AG09309 (cell line): Measurements from ENCODE around the gene SMARCA2.

Source experiments
- DNase-seq: peaks from one replicate; pipeline ENCODE4 v3.0.0-alpha.2; 2010; ENCODE audit warnings: low read depth
- H3K4me3 ChIP-seq: 2 replicates; pipeline ENCODE4 v1.5.1; 2011; ENCODE audit warnings: mild to moderate bottlenecking, low read depth, low read length, moderate library complexity; ENCODE audit not compliant: control insufficient read depth
- TF ChIP-seq, protein P1 (sequence below): IDR thresholded peaks from 2 replicates; pipeline ENCODE4 v1.5.1; 2011; ENCODE audit warnings: mild to moderate bottlenecking, low read depth, low read length, inconsistent platforms; ENCODE audit not compliant: insufficient read depth, control insufficient read depth; ENCODE audit errors: missing control alignments

Gene SMARCA2

DNA sequence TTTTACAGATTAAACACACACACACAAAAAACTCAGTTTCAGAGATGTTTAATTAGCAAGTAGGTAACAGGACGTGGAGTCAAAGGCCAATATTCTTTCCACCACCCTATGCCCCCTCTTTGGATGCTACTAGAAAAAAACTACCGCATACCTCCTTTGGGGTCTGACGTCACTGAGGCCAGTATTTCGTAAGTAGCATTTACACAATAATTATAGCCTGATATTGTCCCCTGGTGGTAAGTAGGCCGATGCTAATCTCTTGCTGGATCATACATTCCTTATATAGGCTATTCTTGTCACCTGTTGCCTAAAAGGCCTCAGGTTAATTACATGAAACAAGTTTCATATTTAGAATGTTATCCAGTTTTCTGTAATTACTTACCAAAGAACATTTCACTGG is 21.0 kb upstream of the SMARCA2 start:
- H3K4me3 ChIP-seq, result no peak overlapping the region
- TF ChIP-seq, protein P1, sequence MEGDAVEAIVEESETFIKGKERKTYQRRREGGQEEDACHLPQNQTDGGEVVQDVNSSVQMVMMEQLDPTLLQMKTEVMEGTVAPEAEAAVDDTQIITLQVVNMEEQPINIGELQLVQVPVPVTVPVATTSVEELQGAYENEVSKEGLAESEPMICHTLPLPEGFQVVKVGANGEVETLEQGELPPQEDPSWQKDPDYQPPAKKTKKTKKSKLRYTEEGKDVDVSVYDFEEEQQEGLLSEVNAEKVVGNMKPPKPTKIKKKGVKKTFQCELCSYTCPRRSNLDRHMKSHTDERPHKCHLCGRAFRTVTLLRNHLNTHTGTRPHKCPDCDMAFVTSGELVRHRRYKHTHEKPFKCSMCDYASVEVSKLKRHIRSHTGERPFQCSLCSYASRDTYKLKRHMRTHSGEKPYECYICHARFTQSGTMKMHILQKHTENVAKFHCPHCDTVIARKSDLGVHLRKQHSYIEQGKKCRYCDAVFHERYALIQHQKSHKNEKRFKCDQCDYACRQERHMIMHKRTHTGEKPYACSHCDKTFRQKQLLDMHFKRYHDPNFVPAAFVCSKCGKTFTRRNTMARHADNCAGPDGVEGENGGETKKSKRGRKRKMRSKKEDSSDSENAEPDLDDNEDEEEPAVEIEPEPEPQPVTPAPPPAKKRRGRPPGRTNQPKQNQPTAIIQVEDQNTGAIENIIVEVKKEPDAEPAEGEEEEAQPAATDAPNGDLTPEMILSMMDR, result no peak
- DNase-seq, result no peak

DNA sequence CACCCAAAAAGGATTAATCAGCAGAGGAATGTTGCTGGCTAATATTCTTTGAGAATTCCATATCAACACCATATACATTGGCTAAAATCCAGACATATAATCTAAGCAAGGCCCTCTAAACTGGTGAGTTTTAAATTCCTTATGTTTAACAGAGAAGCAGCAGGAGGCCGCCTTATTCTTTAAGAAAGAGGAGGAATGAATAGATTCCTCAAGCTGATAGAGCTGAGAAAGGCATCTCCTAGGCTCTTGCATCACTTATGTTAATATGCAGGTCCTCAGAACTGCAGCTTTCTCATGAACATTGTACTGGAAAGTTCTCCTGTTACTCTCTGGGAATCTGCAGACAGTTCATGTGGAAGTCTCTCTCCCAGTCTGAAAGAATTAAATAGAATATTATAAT is 20.1 kb upstream of the SMARCA2 start:
- no peak for DNase-seq
- H3K4me3 ChIP-seq, result no peak overlapping the region
- TF ChIP-seq, protein P1, result no peak

DNA sequence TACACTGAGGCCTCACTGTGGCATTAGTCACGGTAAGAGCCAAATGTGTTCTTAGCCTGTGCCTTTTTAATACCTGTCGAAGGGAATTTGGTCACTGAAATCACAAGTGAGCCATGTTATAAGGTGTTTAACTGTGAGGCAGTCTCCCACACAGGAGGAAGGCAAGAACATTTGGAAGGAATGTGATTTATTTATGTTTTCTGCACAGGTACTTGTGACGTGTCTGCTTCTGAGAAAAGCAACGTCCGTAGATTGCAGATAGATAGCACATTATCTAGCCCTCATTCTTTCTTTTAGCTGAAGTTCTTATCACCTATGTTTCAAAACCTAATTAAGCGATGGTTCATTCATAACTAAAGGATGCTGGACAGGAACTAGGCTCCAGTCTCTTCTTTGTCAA is 19.0 kb upstream of the SMARCA2 start:
- DNase-seq, result no peak
- H3K4me3 ChIP-seq, result no peak overlapping the region
- TF ChIP-seq, protein P1, result no peak

DNA sequence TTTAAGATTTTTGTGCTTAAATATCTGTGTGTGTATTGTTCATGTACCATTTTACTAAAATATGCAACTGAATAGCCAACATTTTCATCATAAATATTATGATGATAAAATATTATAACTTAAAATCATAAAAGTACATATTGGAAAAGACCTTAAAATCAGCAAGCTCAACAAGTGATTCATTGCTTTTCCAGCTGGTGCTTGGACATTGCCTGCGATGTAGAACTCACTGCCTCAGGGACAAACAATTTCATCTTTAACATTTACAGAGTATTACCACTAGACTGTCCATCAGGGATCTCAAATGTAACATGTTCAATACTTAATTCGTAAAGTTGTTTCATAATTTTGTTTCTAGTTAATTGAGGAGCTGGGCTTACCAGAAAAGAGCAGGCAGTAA is 17.5 kb upstream of the SMARCA2 start:
- DNase-seq, result no peak
- TF ChIP-seq, protein P1, result no peak
- H3K4me3 ChIP-seq, result no peak overlapping the region

DNA sequence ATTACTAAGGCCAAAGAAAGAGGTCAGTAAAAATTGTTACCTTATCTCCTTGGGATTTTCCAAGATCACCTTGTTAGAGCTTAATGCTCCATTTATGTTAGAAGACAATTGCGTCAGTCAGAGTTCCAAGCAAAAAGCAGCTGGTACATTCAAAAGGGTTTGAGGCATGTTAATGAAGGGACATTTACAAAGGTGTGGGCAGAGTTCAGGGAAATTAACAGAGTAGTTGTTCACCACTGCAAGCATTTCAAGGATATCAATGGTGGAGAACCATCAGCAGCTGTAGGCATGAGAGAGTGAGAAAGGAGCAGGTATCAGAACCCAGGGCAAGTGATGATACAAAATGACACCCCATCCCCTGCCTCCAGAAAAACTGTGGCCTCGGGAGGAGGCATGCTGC is 17.0 kb upstream of the SMARCA2 start:
- TF ChIP-seq, protein P1, result no peak
- H3K4me3 ChIP-seq, result no peak overlapping the region
- DNase-seq, result no peak

DNA sequence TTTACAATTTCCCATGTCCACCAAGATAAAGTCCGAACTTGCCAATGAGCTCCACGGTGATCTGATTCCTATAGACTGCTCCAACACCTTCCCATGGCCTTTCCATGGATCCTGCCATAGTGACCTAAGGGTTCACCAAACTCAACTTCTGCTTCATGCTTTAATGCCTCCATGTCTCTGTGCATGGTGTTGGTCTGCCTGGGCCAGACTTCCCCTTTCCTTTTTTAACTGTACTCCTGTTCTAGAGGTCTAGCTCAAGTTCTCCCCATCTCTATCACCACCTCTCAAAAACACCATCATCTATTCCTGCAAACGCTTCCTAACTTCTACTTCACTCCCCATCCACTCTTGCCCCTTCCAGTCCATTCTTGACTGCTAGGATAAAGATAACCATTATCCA is 14.8 kb upstream of the SMARCA2 start:
- TF ChIP-seq, protein P1, result no peak
- no peak overlapping the region for H3K4me3 ChIP-seq
- no peak for DNase-seq

DNA sequence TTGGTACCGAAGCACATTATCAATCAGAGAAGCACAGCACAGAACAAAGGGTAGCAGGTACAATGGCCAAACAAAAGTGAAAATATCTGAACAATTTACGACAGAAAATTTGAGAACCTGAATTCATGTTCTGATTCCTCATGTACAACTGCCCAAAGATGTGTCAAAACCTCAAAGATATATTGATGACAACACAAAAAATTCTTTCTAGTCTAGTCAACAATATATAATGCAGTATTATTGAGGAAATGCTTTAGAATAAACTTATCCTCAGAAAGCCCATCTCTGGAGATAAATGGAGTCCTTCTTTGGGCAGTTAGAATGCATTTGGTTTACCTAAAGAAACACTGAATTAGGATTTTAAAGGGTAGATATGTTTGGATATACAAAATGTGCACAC is 6.8 kb upstream of the SMARCA2 start:
- TF ChIP-seq, protein P1, result no peak
- no peak overlapping the region for H3K4me3 ChIP-seq
- DNase-seq, result no peak
